CD4-positive, alpha-beta T cell treated with Interleukin-17A for 4 hours (primary cell): ENCODE data around the gene RGPD5.
"Not testable (repeated sequence)": the region's sequence is repeated elsewhere in the genome, so short reads cannot be mapped to it uniquely, and the experiment has no call there.

Experiments used
- DNase-seq: peaks from one replicate; pipeline ENCODE4 v3.0.0-alpha.2; 2020; ENCODE audit warnings: mixed read lengths

Gene RGPD5

GRCh38 chr2:109894141-109894540 is 100.0 kb downstream of the RGPD5 start:
- DNase-seq: not testable (repeated sequence)

DNA sequence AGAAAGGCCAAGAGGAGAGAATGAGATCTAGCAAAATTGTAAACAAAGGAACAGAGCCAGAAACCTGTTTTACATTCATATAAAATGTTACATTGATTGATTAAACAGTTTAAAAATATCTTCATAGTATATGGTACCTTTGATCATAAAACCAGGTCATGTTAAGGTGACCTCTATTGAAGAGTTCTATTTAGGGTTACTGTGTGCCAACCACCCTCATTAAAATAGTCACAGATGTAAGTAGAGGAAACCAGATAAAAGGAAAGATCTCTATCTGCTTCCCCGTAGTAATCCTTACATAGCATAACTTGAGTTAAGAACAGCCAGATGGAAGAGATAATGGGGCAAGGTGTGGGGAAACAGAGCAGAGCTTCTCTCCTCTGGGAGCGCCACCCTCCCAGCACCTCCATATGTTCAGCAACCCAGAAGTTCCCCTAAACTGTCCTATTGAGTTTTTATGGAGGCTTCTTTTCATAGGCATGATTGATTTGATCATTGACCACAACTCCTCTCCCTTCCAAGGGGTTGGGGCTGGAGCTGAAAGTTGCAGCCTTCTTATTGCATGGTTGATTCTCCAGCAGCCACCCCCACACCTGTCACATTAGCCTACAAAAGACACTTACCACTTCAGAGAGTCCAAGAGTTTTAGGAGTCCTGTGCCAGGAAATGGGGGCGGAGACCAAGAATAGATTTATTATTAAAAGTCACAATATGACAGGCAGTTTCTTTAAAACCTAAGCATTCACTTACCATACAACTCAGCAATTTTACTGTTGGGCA is 101.2 kb downstream of the RGPD5 start:
- not testable (repeated sequence) for DNase-seq

- DNase-seq: not testable (repeated sequence)
These were observed 102.1 kb downstream of the RGPD5 start for GRCh38 chr2:109896212-109896611.

GRCh38 chr2:109897769-109898461 is 103.8 kb downstream of the RGPD5 start:
- not testable (repeated sequence) for DNase-seq

- not testable (repeated sequence) for DNase-seq
These were observed 104.6 kb downstream of the RGPD5 start, which contains the start of gene LIMS3 for GRCh38 chr2:109898462-109899336. Gene LIMS3 (plus strand): TSS chr2:109898688. CDS start chr2:109898729, 41 bp downstream.

- not testable (repeated sequence) for DNase-seq
These were observed 111.7 kb downstream of the RGPD5 start for GRCh38 chr2:109905796-109906195.
